ENCODE results near the gene ANKRD16.
A peak's percentile ranks its signal among the peaks of the same experiment; 100 is the strongest.
"Not testable (repeated sequence)": the region's sequence is repeated elsewhere in the genome, so short reads cannot be mapped to it uniquely, and the experiment has no call there.

Gene ANKRD16

DNA sequence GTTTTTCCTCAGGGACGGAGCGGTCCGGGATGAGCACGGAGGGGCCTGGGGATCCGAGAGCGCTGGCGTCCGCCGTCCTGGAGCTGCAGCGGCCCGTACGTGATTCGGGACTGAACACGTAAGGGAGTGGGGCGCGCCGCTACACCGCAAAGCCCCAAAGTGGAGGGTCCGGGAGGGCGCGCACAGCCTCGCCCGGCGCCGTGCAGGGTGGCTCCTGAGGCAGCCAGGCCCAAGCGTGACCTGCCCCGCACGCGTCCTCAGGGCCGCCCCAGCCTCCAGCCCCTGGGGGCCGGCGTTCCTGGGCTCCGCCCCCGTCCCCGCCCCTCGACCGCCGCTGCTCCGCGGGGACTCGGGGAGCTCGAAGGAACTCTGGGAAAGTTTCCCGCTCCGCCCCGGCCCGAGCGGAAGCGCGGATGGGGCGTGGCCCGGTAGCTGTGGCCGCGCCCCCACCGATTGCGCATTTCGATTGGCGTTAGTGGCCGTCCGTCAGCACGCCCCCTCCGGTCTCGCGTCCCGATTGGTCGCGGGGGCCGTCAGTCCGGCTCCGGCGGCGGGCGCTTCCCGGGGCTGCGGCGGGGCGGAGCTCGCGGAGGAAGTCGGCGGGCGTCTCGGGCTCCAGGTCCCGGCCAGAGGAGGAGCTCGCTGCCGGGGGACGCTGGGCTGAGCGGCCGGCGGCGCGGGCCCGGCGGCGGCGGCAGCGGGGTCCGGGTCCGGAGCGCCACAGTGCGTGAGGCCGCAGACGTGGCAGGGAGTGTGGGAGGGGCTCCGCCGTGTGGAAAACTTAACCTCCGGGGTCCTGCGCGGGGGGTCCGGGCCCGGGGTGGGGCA is at the start of gene ANKRD16, which contains the start of gene FBH1:
Gene ANKRD16, minus strand, starts transcription at position 270 of the 828 bp plus-strand sequence. CDS start 539 bp downstream, outside the sequence.
Gene FBH1, plus strand, starts transcription at position 620 of the 828 bp plus-strand sequence. Its CDS starts 103 bp downstream, at position 723.
- DNase-seq, result peak; percentile 99 to 100 (median 100)

- DNase-seq, result no peak
Measured at GRCh38 chr10:5938291-5938690, 48.6 kb upstream of the ANKRD16 start.

DNA sequence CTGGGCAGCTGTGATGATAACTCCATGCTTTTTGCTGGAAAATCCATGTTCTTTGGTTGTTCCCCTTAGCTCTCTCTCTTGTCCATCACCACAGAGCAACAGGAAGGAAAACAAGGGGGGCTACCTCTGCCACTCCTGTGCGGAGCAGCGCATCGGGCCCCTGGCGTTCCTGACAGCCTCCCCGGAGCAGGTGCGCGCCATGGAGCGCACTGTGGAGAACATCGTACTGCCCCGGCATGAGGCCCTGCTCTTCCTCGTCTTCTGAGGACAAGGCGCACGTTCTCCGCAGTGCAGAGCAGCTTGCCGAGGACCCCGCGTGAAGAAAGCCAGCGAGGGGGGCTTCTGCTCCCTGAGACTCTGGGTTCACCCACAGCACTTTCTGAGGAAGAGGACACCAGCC is 47.3 kb upstream of the ANKRD16 start:
- DNase-seq, result no peak

DNA sequence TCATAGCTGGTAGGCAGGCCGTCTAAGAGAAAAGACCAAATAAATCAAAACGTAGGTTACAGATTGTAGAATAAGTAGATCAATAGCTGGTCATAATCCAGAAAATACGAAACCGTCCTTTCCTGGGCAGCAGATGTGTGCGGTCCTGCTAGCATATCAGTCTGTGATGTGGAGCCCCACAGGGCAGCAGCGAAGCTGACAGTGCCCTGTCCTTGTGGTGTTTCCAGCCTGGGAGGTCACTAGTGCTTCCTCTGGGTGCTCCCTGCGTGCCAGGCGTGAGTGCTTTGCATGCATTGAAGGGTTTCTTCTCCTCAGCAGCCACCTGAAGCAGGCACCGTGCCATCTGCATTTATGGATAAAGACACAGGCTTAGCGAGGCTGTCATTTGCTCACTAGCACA is 45.9 kb upstream of the ANKRD16 start:
- DNase-seq, result no peak

DNA sequence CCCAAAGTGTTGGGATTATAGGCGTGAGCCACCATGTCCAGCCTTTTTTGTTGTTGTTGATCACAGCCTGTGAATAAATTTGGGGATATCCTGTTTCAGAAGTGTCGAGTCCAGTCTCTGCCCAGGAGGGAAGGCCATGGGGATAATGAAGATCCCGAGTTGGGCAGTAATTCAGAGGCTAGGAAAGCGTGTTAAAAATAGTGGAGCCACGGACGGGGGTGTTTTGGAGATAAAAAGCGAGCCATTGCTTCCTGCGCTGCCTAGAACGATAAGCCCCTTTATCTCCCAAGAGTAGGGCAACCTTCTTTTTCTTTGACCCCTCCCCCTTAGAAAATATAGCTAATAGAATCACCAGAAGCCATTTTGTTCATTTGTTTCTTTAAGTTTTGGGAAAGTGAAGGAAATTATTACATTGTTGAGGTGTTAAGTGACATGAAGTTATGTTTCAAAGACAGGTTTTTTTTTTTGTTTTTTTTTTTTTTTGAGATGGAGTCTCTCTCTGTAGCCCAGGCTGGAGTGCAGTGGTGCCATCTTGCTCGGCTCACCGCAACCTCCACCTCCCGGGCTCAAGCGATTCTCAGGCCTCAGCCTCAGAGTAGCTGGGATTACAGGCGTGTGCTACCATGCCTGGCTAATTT is 44.3 kb upstream of the ANKRD16 start:
- DNase-seq, result no peak

- DNase-seq, result no peak
Measured at GRCh38 chr10:5932345-5932744, 42.7 kb upstream of the ANKRD16 start.

DNA sequence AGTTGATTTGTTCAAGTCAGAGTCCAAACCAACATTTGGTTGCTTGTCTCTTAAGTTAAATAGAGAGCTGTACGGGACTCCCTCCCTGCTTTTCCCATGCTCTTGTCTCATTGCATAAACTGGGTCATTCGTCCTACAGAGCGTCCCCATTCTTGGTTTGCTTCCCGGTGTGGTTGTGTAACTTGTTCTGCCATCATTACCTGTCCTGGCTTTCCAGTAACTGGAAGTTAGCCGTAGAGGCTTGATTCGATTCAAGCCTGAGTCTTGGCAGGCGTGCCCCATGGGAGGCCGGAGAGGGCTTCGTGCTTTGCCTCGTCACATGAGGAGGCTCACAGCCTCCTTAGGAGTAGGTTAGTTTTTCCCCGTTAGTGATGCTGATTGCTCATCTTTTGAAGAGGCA is 40.6 kb upstream of the ANKRD16 start:
- no peak for DNase-seq

DNA sequence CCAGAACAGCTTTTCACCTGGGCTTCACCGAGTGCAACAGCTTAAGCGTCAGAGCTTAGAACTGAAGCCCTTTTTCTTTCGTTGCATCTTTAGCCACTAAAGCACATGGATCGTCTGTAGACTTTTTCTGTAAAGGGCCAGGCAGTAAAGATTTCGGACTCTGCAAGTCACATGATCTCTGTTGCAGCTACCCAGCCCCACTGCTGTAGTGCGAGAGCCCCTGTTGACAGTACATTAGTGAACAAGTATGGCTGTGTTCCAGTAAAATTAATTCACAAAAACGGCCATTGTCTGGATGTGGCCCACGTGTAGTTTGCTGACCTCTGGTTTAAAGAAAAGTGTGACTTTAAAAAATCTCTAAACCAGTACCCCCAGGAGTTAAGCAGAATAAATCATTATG is 39.7 kb upstream of the ANKRD16 start:
- DNase-seq, result no peak

DNA sequence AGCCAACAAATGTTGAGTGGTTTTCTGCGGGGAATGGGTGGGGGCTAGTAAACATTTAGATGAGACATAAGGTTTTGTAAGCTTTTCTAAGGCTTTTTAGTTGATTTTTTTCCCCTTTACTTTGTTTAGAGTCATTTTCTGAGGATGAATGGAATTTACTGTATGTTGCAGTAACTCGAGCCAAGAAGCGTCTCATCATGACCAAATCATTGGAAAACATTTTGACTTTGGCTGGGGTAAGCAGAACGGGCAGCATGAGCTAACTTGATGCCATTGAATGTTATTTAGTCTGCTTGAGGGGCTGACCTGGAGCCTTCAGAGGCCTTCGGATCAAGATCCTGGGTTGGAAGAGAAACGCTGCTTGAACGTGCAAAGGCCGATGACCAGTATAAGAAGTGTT is 37.6 kb upstream of the ANKRD16 start:
- no peak for DNase-seq

GRCh38 chr10:5924889-5925288 is 35.2 kb upstream of the ANKRD16 start:
- DNase-seq, result no peak

DNA sequence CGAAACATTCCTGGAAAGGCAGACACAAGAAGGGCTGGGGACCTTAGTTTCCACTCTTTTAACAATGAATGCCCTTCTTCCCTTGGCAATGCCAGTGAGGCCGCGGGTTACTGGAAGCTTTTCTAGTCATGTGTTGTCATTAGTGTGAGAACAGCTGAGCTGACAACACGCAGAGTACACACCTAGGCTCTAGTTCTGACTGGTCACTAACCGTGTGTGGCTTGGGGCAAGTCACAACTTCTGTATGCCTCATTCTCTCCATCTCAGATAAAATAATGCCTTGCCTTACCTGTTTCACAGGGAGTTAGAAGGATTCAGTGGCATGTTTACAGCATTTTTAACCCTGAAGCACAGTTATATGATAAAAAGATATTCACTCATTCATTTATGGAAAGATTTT is 32.1 kb upstream of the ANKRD16 start:
- no peak for DNase-seq

DNA sequence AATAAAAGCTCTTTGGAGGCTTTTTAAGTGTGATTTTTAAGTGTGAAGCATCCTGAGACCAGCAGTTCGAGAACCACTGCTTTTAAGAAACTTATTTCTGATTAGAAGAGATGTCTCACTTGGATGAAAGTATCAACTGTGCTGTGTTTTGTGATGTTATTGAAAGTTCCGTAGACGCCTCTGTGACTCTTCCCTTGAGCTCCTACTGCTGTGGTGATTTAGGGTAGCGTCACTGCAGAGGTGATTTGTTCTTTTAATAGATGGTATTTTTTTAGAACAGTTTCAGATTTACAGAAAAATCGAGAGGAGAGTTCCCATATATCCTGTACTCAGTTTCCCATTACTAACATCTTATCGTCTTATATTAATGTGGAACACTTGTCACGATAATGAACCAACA is 29.9 kb upstream of the ANKRD16 start:
- DNase-seq, result no peak

DNA sequence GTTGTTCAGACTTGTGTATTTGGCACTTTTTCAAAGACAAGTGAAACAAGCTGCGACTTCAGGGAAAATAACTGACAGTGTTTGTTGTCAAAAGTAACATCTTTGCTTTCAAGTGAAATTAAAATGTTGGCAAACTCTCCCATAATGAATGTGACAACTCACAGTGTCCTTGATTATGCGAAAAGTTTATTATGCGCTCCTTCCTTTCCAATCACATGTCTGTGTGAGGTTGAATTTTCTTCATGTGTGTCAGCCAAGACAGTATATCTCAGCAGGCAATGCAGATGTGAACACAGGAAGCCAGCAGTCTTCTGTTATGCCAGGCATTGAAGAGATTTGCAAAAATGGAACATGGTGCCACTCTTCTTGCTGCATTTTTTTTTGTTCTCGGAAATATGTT is 29.1 kb upstream of the ANKRD16 start:
- DNase-seq, result no peak

- DNase-seq, result no peak
Measured at GRCh38 chr10:5917305-5917704, 27.6 kb upstream of the ANKRD16 start.

DNA sequence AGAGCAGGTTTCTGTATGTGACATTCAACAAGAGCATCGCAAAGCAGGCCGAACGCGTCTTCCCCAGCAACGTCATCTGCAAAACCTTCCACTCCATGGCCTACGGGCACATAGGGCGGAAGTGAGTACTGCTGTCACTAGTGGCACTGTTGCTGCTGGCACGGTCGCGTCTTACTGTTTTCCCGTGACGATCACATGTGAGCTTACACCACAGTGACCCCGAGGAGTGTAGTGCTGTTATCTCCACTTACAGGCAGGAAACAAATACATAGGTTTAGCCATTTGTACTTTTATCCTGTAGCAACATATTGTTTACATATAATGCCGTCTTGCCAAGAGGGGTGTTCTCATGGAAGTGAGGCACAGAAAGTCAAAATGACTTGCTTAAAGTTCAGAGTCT is 25.8 kb upstream of the ANKRD16 start:
- no peak for DNase-seq

DNA sequence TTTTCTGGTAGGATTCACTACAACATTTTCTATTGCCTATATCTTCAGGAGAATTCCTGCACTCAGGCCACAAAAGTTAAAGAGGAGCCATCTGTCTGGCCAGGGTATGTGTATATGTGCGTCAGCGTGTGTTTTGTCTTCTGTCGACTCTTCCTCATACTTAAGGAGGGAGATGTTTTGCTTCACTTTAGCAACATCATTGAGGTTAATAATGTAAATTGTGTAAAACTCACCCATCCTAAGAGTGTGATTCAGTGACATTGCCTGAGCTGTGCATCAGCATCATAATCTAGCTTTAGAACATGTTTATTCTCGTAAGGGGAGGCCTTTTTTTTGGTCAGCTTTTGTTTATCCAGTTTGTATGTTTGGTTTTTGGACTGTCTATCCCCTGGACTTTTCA is 24.0 kb upstream of the ANKRD16 start:
- no peak for DNase-seq

- no peak for DNase-seq
Measured at GRCh38 chr10:5911670-5912069, 22.0 kb upstream of the ANKRD16 start.

- DNase-seq, result no peak
Measured at GRCh38 chr10:5910323-5911100, 20.8 kb upstream of the ANKRD16 start.

DNA sequence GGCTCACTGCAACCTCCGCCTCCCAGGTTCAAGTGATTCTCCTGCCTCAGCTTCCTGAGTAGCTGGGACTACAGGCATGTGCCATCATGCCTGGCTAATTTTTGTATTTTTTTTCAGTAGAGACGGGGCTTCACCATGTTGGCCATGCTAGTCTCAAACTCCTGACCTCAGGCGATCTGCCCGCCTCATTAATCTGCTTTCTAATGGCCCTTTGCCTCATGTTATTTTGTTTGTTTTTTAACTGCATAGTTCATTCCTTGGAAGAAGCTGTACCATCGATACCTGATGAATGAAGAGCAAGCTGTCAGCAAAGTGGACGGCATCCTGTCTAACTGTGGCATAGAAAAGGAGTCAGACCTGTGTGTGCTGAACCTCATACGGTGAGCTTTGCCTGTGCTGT is 19.0 kb upstream of the ANKRD16 start:
- not testable (repeated sequence) for DNase-seq

DNA sequence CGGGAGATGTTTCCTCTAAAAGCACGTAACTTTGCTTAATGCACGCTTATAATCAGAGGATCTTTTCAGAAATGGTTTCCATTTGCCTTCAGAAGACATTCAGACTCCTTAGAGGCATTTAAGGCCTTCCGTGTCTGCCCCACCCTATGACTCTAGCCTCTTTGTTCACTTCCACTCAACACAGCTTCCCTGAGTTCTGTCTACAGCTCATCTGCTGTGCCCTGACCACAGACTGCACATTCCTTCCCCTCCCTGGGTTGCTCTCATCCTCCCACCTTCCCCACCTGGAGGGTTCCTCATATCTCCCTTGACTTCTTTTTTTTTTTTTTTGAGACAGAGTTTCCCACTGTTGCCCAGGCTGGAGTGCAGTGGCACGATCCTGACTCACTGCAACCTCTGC is 17.0 kb upstream of the ANKRD16 start:
- DNase-seq, result no peak

DNA sequence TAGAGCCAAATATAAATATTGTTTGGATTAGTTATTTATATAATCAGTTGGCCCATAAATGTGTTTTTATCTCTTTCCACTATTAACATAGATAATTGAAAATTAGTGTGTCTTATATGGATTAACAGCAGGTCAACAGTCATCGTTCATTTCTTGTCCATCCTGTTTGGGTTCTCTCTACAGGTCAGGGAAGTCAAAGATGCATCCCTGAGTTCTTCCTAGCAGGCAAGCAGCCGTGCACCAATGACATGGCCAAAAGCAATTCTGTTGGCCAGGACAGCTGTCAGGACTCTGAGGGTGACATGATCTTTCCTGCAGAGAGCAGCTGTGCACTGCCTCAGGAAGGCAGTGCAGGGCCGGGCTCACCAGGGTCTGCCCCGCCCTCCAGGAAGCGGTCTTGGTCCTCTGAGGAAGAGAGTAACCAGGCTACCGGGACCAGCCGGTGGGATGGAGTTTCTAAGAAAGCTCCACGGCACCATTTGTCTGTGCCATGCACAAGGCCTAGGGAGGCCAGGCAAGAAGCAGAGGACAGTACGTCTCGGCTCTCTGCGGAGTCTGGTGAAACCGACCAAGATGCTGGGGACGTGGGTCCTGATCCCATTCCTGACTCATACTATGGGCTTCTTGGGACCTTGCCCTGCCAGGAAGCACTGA is 16.3 kb upstream of the ANKRD16 start:
- DNase-seq, result no peak

GRCh38 chr10:5904227-5904626 is 14.5 kb upstream of the ANKRD16 start:
- peak in 1 of 3 donors; percentile 40 for DNase-seq

GRCh38 chr10:5903563-5903962 is 13.9 kb upstream of the ANKRD16 start:
- DNase-seq, result no peak
